Activated naive CD4-positive, alpha-beta T cell treated with anti-CD3 and anti-CD28 coated beads for 36 hours (primary cell): ENCODE measurements around the gene LRRN2. TPM values are rescaled to one million over a fixed set of nuclear protein-coding genes. Genes with fewer than 3 reads are reported as not detected.

ENCODE experiments used
- CTCF ChIA-PET: fragments of 350-600 bp; sonication (Branson Sonifier 250); formaldehyde crosslinking; loops from one replicate; lab custom pipeline; 2021; ENCODE audit warnings: antibody characterized with exemption; lab: Charles Lee
- DNase-seq: peaks from one replicate; pipeline ENCODE4 v3.0.0-alpha.2; 2020
- H3K27ac Mint-ChIP-seq: one replicate; pipeline ENCODE4 v1.8.0; 2021; ENCODE audit warnings: mild to moderate bottlenecking, mixed read lengths
- H3K27me3 Mint-ChIP-seq: one replicate; pipeline ENCODE4 v1.8.0; 2021; ENCODE audit warnings: low read depth, mixed read lengths
- H3K36me3 Mint-ChIP-seq: one replicate; pipeline ENCODE4 v1.8.0; 2021; ENCODE audit warnings: low read depth, mixed read lengths
- H3K4me1 Mint-ChIP-seq: one replicate; pipeline ENCODE4 v1.8.0; 2021; ENCODE audit warnings: low read depth, mixed read lengths
- H3K4me3 Mint-ChIP-seq: one replicate; pipeline ENCODE4 v1.8.0; 2021; ENCODE audit warnings: mild to moderate bottlenecking, moderate library complexity, mixed read lengths
- H3K9me3 Mint-ChIP-seq: one replicate; pipeline ENCODE4 v1.8.0; 2021; ENCODE audit warnings: mixed read lengths
- intact Hi-C: fragments of 100-400 bp; cut with micrococcal nuclease; formaldehyde crosslinking; loops from one replicate; pipeline ENCODE4 v1.15.1; 2023
- total RNA-seq, 2 experiments: library from RNA; stranded (reverse); gene quantifications; one replicate each; pipeline ENCODE4 v1.2.3, GENCODE V29; 2021

The LRRN2 gene
- total RNA-seq, 2 experiments from 2014 or later = not detected

GRCh38 chr1:204669579-204669978, 16.0 kb downstream of the LRRN2 start:
- Mint-ChIP-seq H3K4me1 (no peaks in the 10 kb centered on the region), H3K36me3 (no peaks in the 10 kb centered on the region), H3K4me3 (no peak overlapping the region), H3K9me3 (no peaks in the 10 kb centered on the region), H3K27me3 (no peaks in the 10 kb centered on the region), H3K27ac (no peak overlapping the region)
- DNase-seq = no peak
- intact Hi-C loops = no loop called here
- CTCF ChIA-PET = interaction anchor here (0.6 to 2.1 kb wide), 3 partner anchors 104 to 570 kb away, joined by 3 to 5 read pairs (median 5); no protein-coding TSS in a partner anchor

DNA sequence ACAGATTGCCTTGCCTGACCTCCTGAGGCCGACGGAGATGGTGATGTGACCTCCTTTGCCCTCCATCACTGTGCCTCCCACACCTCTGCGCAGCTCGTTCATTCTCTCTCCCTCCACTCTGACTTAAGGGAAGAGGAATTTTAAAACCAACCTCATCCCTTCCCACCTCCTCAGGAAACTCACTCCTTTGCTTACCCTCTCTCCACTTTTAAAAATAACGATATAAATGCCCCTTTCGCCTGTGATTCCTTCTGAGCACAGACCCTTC, 21.2 kb downstream of the LRRN2 start:
- no peak for DNase-seq
- CTCF ChIA-PET = interaction anchor here (0.6 to 0.8 kb wide), 2 partner anchors 82 to 186 kb away, joined by 3 read pairs; no protein-coding TSS in a partner anchor
- Mint-ChIP-seq H3K27ac (no peak overlapping the region), H3K36me3 (no peaks in the 10 kb centered on the region), H3K4me3 (no peak overlapping the region), H3K4me1 (no peaks in the 10 kb centered on the region), H3K9me3 (no peaks in the 10 kb centered on the region), H3K27me3 (no peaks in the 10 kb centered on the region)
- intact Hi-C loops = no loop called here

DNA sequence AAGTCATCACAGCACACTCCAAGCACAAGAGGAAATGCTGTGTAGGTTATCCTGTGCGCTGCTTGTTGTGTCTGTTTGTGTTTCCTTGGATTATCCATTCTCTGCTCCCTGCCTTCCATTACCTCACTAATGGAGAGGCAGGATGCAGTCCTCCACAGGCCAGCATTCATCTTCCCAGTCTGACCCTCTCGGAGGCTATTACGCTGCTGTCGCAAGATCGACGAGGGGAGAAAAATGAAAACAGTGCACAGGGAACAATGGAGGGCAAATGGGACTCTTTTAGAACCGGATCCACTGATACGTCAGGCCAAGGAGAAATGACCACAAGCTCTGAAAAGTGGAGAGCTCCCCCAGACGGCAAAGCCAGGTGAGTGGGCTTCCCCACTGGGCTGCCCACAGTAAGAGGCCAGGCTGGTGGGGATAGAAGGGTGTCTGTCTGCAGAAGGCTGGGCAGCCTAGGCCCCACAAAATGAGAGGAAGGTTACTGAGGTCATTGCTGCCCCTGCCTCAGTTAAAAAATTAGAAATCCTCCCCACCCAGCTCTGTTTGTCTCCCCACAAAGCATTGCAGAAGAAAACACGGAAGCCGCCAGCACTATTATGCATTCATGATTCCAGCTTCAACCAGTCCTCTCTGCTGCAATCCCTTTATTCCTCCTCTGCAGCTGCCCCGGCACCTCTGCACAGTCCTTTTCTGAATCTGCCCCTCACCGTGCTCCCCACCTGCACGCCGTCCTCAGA, 21.7 kb downstream of the LRRN2 start:
- intact Hi-C loops = no loop called here
- H3K9me3 Mint-ChIP-seq = no peaks in the 10 kb centered on the region
- H3K27me3 Mint-ChIP-seq = no peaks in the 10 kb centered on the region
- no peaks in the 10 kb centered on the region for H3K4me1 Mint-ChIP-seq
- no peak overlapping the region for H3K4me3 Mint-ChIP-seq
- CTCF ChIA-PET = no interaction called here
- no peaks in the 10 kb centered on the region for H3K36me3 Mint-ChIP-seq
- no peak overlapping the region for H3K27ac Mint-ChIP-seq
- DNase-seq = no peak

GRCh38 chr1:204662530-204662929, 23.0 kb downstream of the LRRN2 start:
- intact Hi-C loops = no loop called here
- Mint-ChIP-seq H3K36me3 (no peaks in the 10 kb centered on the region), H3K4me3 (no peak overlapping the region), H3K27me3 (no peaks in the 10 kb centered on the region), H3K27ac (no peak overlapping the region), H3K4me1 (no peaks in the 10 kb centered on the region), H3K9me3 (no peaks in the 10 kb centered on the region)
- no peak for DNase-seq
- CTCF ChIA-PET = no interaction called here

GRCh38 chr1:204660509-204660908, 25.0 kb downstream of the LRRN2 start:
- CTCF ChIA-PET = interaction anchor here (1.4 kb wide), 1 partner anchor 103 kb away, joined by 3 read pairs; no protein-coding TSS in a partner anchor
- Mint-ChIP-seq H3K4me1 (no peaks in the 10 kb centered on the region), H3K36me3 (no peaks in the 10 kb centered on the region), H3K27ac (no peak overlapping the region), H3K4me3 (no peak overlapping the region), H3K9me3 (no peaks in the 10 kb centered on the region), H3K27me3 (peaks cover 4% of the 10 kb centered on the region)
- intact Hi-C loops = no loop called here
- DNase-seq = no peak

DNA sequence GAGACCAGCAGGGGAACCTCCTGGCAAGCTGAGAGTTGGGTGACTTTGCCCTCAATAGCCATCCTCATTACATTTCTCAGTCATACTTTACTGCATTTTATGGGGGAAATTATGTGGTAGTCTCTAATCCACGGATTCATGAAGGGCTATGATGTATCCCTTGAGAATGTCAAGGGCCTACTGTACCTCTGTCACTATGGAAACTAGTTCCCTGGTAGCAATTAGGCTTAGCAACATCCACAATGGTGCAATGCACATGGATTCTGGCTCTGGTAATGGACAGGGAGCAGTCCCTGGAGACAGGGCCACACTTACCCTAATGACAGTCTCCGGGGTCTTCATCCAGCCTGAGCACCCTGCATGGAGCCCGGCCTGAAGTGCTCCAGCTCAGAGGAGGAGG, 26.5 kb downstream of the LRRN2 start:
- Mint-ChIP-seq H3K27ac (no peak overlapping the region), H3K4me1 (no peaks in the 10 kb centered on the region), H3K9me3 (no peaks in the 10 kb centered on the region), H3K4me3 (no peak overlapping the region), H3K36me3 (no peaks in the 10 kb centered on the region), H3K27me3 (peaks cover 4% of the 10 kb centered on the region)
- intact Hi-C loops = no loop called here
- CTCF ChIA-PET = interaction anchor here (1.4 kb wide), 1 partner anchor 105 kb away, joined by 3 read pairs; no protein-coding TSS in a partner anchor
- no peak for DNase-seq

GRCh38 chr1:204658295-204658694, 27.2 kb downstream of the LRRN2 start:
- no peak for DNase-seq
- Mint-ChIP-seq H3K36me3 (no peaks in the 10 kb centered on the region), H3K27ac (no peak overlapping the region), H3K9me3 (no peaks in the 10 kb centered on the region), H3K27me3 (peaks cover 5% of the 10 kb centered on the region), H3K4me3 (no peak overlapping the region), H3K4me1 (no peaks in the 10 kb centered on the region)
- intact Hi-C loops = no loop called here
- CTCF ChIA-PET = no interaction called here

DNA sequence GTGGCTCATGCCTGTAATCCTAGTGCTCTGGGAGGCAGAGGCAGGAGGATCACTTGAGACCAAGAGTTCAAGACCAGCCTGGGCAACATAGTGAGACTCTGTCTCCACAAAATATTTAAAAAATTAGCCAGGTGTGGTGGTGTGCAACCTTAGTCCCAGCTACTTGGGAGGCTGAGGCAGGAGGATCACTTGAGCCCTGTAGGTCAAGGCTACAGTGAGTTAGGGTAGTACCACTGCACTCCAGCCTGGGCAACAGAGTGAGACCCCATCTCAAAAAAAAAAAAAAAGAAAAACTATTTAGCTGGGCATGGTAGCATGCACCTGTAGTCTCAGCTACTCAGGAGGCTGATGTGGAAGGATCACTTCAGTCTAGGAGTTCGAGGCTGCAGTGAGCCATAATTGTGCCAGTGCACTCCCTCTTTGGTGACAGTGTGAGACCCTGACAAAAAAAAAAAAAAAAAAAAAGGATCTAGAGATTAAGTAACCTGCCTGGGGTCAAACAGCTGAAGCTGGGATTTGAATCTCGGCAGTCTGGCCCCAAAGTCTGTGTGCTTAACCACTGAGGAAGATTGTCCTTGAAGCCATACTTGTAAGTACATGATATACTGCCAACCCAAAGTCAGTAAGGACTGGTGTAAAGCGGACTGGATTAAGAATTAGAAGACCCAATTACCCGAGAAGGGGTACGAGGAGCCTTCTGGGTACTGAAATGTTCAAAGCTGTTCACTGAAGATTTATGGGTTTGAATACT, 31.8 kb downstream of the LRRN2 start:
- intact Hi-C loops = no loop called here
- H3K27me3 Mint-ChIP-seq = peaks cover 9% of the 10 kb centered on the region
- no peak overlapping the region for H3K27ac Mint-ChIP-seq
- H3K4me1 Mint-ChIP-seq = no peaks in the 10 kb centered on the region
- no peaks in the 10 kb centered on the region for H3K9me3 Mint-ChIP-seq
- CTCF ChIA-PET = interaction anchor here (0.7 to 0.8 kb wide), 2 partner anchors 29 to 110 kb away, joined by 3 to 4 read pairs; no protein-coding TSS in a partner anchor
- DNase-seq = no peak
- no peak overlapping the region for H3K4me3 Mint-ChIP-seq
- H3K36me3 Mint-ChIP-seq = no peaks in the 10 kb centered on the region

GRCh38 chr1:204652497-204652896, 33.0 kb downstream of the LRRN2 start:
- DNase-seq = no peak
- no peaks in the 10 kb centered on the region for H3K36me3 Mint-ChIP-seq
- H3K9me3 Mint-ChIP-seq = no peaks in the 10 kb centered on the region
- no peak overlapping the region for H3K27ac Mint-ChIP-seq
- H3K4me3 Mint-ChIP-seq = no peak overlapping the region
- no peaks in the 10 kb centered on the region for H3K4me1 Mint-ChIP-seq
- peaks cover 9% of the 10 kb centered on the region for H3K27me3 Mint-ChIP-seq
- CTCF ChIA-PET = interaction anchor here (1.1 to 1.2 kb wide), 3 partner anchors 94 to 154 kb away, joined by 3 to 4 read pairs (median 3); no protein-coding TSS in a partner anchor
- intact Hi-C loops = no loop called here

DNA sequence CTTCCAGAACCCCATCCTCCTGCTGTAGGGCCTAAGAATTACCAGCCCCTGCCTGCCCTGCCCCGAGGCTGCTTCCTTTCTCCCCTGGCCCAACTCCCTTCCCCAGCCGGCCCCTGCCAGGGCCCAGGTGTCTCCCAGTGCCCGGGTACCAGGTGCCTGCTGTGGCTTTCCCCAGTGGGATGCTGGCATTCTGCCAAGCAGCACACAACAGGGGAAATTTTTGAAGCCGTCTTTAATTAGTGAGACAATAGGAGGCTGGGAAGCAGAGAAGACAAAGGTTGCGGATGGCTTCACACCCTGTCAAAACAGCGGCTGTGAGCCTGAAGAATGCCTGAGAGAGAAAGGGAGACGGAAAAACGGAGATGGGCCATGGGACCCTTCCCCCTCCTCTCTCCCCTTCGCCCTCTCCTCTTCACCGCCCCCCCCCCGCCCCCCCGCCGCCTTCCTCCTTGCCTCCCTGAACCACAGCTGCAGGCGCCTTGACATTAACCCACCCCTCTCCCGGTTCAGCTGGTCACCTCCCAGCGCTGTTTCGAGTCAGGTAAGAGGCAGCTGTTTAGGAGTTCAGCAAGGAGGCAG, 33.6 kb downstream of the LRRN2 start:
- CTCF ChIA-PET = interaction anchor here (1.1 to 1.6 kb wide), 4 partner anchors 95 to 155 kb away, joined by 3 to 4 read pairs (median 3); no protein-coding TSS in a partner anchor
- H3K4me3 Mint-ChIP-seq = no peak overlapping the region
- no peak overlapping the region for H3K27ac Mint-ChIP-seq

GRCh38 chr1:204650911-204651570, 34.5 kb downstream of the LRRN2 start:
- no peaks in the 10 kb centered on the region for H3K9me3 Mint-ChIP-seq
- H3K27ac Mint-ChIP-seq = no peak overlapping the region
- no peak overlapping the region for H3K4me3 Mint-ChIP-seq
- intact Hi-C loops = no loop called here
- no peaks in the 10 kb centered on the region for H3K36me3 Mint-ChIP-seq
- CTCF ChIA-PET = interaction anchor here (1.6 kb wide), 1 partner anchor 113 kb away, joined by 3 read pairs; no protein-coding TSS in a partner anchor
- no peak for DNase-seq
- peaks cover 3% of the 10 kb centered on the region for H3K4me1 Mint-ChIP-seq
- peaks cover 6% of the 10 kb centered on the region for H3K27me3 Mint-ChIP-seq

More for the DNA sequence above, 33.6 kb downstream of the LRRN2 start:
- DNase-seq = no peak
- H3K27me3 Mint-ChIP-seq = peaks cover 9% of the 10 kb centered on the region
- no peaks in the 10 kb centered on the region for H3K9me3 Mint-ChIP-seq
- intact Hi-C loops = no loop called here
- H3K4me1 Mint-ChIP-seq = peaks cover 3% of the 10 kb centered on the region
- no peaks in the 10 kb centered on the region for H3K36me3 Mint-ChIP-seq
